Epithelial cell of proximal tubule (primary cell): ENCODE results near the gene PARD3B. TPM values are rescaled to one million over a fixed set of nuclear protein-coding genes. Genes with fewer than 3 reads are reported as not detected.

ENCODE experiments used
- DNase-seq: peaks from one replicate; pipeline ENCODE4 v3.0.0-alpha.2; 2011; ENCODE audit warnings: low read depth
- H3K4me3 ChIP-seq: 2 replicates; pipeline ENCODE4 v1.5.1; 2011; ENCODE audit warnings: low read depth, mild to moderate bottlenecking, low read length
- total RNA-seq: library from RNA; depleted of rRNA; stranded (reverse); fragments of >200 nt; gene quantifications from 2 replicates; pipeline ENCODE4 v1.2.3, GENCODE V29; 2015
- TF ChIP-seq, protein P1 (sequence below): conservative IDR thresholded peaks from 2 replicates; pipeline ENCODE4 v1.5.1; 2012; ENCODE audit warnings: low read depth, mild to moderate bottlenecking, low read length

PARD3B gene
- total RNA-seq, 1 donor from 2014 or later: 3.6 TPM

DNA sequence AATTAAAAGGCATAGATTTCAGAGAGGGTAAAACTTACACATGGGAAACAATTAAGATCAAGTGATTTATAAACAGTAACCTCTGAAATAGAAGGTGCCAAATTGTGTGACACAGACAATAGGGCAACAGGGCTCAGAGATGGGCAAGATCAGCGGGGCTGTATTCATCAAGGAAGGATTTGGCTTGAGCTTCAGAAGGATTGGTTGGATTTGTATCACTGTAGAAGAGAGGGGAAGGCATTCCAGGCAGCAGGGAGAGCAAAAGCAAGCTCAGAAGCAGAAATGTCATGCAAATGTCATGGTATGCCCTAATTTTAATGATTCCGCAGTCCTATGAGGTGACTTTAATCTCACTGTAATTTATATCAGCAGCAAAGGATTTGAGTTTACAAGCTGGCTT lies 722.0 kb downstream of the PARD3B start:
- H3K4me3 ChIP-seq: no peak overlapping the region
- DNase-seq: no peak
- TF ChIP-seq, protein P1, sequence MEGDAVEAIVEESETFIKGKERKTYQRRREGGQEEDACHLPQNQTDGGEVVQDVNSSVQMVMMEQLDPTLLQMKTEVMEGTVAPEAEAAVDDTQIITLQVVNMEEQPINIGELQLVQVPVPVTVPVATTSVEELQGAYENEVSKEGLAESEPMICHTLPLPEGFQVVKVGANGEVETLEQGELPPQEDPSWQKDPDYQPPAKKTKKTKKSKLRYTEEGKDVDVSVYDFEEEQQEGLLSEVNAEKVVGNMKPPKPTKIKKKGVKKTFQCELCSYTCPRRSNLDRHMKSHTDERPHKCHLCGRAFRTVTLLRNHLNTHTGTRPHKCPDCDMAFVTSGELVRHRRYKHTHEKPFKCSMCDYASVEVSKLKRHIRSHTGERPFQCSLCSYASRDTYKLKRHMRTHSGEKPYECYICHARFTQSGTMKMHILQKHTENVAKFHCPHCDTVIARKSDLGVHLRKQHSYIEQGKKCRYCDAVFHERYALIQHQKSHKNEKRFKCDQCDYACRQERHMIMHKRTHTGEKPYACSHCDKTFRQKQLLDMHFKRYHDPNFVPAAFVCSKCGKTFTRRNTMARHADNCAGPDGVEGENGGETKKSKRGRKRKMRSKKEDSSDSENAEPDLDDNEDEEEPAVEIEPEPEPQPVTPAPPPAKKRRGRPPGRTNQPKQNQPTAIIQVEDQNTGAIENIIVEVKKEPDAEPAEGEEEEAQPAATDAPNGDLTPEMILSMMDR: no peak

- no peak overlapping the region for H3K4me3 ChIP-seq
- TF ChIP-seq, protein P1: no peak
- no peak for DNase-seq
Measured at GRCh38 chr2:205270689-205271088, 725.4 kb downstream of the PARD3B start.

DNA sequence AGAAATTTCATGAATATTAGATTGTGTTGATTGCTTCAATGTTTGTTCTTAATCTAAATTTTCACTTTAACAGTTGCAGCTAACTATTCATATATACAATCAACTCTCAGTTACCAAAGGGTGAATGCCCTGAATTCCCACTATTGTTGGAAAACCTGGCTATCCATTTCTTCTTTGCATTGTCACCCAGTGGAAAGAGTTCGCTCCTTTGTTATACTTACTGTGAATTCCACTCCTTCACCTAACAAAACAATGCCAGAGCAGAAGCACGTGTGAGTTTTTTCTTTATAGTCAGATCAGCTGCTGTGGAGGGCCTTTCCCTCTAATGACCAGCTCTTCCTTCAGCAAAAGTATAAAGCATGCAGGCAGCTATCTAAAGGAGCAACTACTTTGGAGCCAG lies 727.9 kb downstream of the PARD3B start:
- DNase-seq: no peak
- H3K4me3 ChIP-seq: no peak overlapping the region
- TF ChIP-seq, protein P1: no peak

DNA sequence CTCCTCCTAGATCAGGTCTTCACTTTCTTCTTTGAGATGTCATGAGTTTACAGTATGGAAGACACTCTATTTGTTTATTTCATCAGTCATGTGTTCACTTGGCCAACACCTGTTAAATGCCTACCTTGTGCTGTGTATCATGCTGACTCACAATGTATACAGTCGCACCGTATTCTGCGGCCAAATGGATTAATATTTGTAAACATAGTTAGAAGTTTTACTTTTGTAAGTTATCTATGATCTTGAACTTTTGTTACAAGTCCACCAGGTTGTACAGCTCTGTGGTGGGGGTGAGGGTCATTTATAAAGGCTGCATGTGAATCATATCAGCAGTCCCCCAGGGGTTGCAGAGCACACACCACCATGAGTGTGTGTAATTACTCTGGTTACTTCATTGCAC lies 728.4 kb downstream of the PARD3B start:
- no peak for DNase-seq
- TF ChIP-seq, protein P1: no peak
- H3K4me3 ChIP-seq: no peak overlapping the region

GRCh38 chr2:205274801-205275200 lies 729.5 kb downstream of the PARD3B start:
- H3K4me3 ChIP-seq: no peak overlapping the region
- TF ChIP-seq, protein P1: no peak
- no peak for DNase-seq

GRCh38 chr2:205276116-205276777 lies 731.0 kb downstream of the PARD3B start:
- H3K4me3 ChIP-seq: no peak overlapping the region
- TF ChIP-seq, protein P1: no peak
- no peak for DNase-seq

- DNase-seq: no peak
- TF ChIP-seq, protein P1: no peak
- no peak overlapping the region for H3K4me3 ChIP-seq
Measured at GRCh38 chr2:205280596-205281236, 735.4 kb downstream of the PARD3B start.
